ENCODE data around the gene DUT.

GRCh38 chr15:48370460-48370859 is 39.2 kb downstream of the DUT start:
- TF ChIP-seq CTCF (conservative IDR thresholded peaks at IDR 0.05) (no peak), ZFX (IDR thresholded peaks at IDR 0.05) (no peak)

All from C4-2B (cell line).